ENCODE measurements around the gene DPH3. TPM values are rescaled to one million over a fixed set of nuclear protein-coding genes. Genes with fewer than 3 reads are reported as not detected.

Gene DPH3
- total RNA-seq, 2 experiments from 2014 or later, result 7.3 to 19.0 TPM

- H3K9me3 ChIP-seq (ENCODE audit: low read length), result peaks cover 23% of the 10 kb centered on the region; the same call in 1 of the 2 replicates
- no peak overlapping the region for H2AFZ ChIP-seq (ENCODE audit: low read length)
- POLR2A ChIA-PET, result interaction anchor here (1.1 to 1.2 kb wide), 2 partner anchors 227 to 307 kb away, joined by 3 read pairs; no protein-coding TSS in a partner anchor
- no peaks in the 10 kb centered on the region for H4K20me1 ChIP-seq (ENCODE audit: insufficient read depth, low read length)
- no peak for TF ChIP-seq EZH2phosphoT487 (IDR thresholded peaks at IDR 0.05; ENCODE audit: borderline replicate concordance, low read depth, low read length)
- TF ChIP-seq, protein P1, sequence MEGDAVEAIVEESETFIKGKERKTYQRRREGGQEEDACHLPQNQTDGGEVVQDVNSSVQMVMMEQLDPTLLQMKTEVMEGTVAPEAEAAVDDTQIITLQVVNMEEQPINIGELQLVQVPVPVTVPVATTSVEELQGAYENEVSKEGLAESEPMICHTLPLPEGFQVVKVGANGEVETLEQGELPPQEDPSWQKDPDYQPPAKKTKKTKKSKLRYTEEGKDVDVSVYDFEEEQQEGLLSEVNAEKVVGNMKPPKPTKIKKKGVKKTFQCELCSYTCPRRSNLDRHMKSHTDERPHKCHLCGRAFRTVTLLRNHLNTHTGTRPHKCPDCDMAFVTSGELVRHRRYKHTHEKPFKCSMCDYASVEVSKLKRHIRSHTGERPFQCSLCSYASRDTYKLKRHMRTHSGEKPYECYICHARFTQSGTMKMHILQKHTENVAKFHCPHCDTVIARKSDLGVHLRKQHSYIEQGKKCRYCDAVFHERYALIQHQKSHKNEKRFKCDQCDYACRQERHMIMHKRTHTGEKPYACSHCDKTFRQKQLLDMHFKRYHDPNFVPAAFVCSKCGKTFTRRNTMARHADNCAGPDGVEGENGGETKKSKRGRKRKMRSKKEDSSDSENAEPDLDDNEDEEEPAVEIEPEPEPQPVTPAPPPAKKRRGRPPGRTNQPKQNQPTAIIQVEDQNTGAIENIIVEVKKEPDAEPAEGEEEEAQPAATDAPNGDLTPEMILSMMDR (conservative IDR thresholded peaks at IDR 0.05; ENCODE audit: low read length), result no peak
- no peak for DNase-seq (ENCODE audit: low spot score)
- CTCF ChIA-PET (ENCODE audit: unreplicated experiment), result interaction anchor here (1.0 kb wide), 1 partner anchor 279 kb away, joined by 3 read pairs; no protein-coding TSS in a partner anchor
- no peak overlapping the region for H3K27ac ChIP-seq (ENCODE audit: low read depth, low read length, poor library complexity, severe bottlenecking)
- H3K9me2 ChIP-seq (ENCODE audit: insufficient read depth, low read length), result no peaks in the 10 kb centered on the region
- intact Hi-C loops (cut with micrococcal nuclease; ENCODE audit: unreplicated experiment), result no loop called here
- H3K36me3 ChIP-seq (ENCODE audit: insufficient read depth, low read length), result peaks cover 78% of the 10 kb centered on the region
- no peaks in the 10 kb centered on the region; the same call in 1 of the 2 replicates for H3K79me2 ChIP-seq (ENCODE audit: insufficient read depth, low read depth, low read length)
- no TSS peak for BruUV-seq (replicated peaks)
- no peak overlapping the region for H3K4me3 ChIP-seq (ENCODE audit: low read depth, low read length, poor library complexity, severe bottlenecking)
- H3K4me1 ChIP-seq (ENCODE audit: insufficient read depth, low read length, poor library complexity, severe bottlenecking), result peaks cover 22% of the 10 kb centered on the region
- no peak overlapping the region for H3K4me2 ChIP-seq (ENCODE audit: low read length)
Measured at GRCh38 chr3:16289144-16289889, 24.6 kb upstream of the DPH3 start.

- CTCF ChIA-PET (ENCODE audit: unreplicated experiment), result interaction anchor here (1.0 kb wide), 1 partner anchor 280 kb away, joined by 3 read pairs; no protein-coding TSS in a partner anchor
- BruUV-seq (replicated peaks), result no TSS peak
- DNase-seq (ENCODE audit: low spot score), result no peak
- H2AFZ ChIP-seq (ENCODE audit: low read length), result no peak overlapping the region
- H3K27ac ChIP-seq (ENCODE audit: low read depth, low read length, poor library complexity, severe bottlenecking), result no peak overlapping the region
- peaks cover 20% of the 10 kb centered on the region; the same call in 1 of the 2 replicates for H3K9me3 ChIP-seq (ENCODE audit: low read length)
- intact Hi-C loops (cut with micrococcal nuclease; ENCODE audit: unreplicated experiment), result no loop called here
- POLR2A ChIA-PET, result interaction anchor here (1.1 to 1.2 kb wide), 2 partner anchors 228 to 308 kb away, joined by 3 read pairs; no protein-coding TSS in a partner anchor
- no peaks in the 10 kb centered on the region; the same call in 1 of the 2 replicates for H3K79me2 ChIP-seq (ENCODE audit: insufficient read depth, low read depth, low read length)
- H3K9me2 ChIP-seq (ENCODE audit: insufficient read depth, low read length), result no peaks in the 10 kb centered on the region
- H3K4me1 ChIP-seq (ENCODE audit: insufficient read depth, low read length, poor library complexity, severe bottlenecking), result peaks cover 22% of the 10 kb centered on the region
- H3K36me3 ChIP-seq (ENCODE audit: insufficient read depth, low read length), result peaks cover 72% of the 10 kb centered on the region
- no peak overlapping the region for H3K4me3 ChIP-seq (ENCODE audit: low read depth, low read length, poor library complexity, severe bottlenecking)
- H3K4me2 ChIP-seq (ENCODE audit: low read length), result no peak overlapping the region
- H4K20me1 ChIP-seq (ENCODE audit: insufficient read depth, low read length), result no peaks in the 10 kb centered on the region
- TF ChIP-seq, protein P1 (conservative IDR thresholded peaks at IDR 0.05; ENCODE audit: low read length), result no peak
- TF ChIP-seq EZH2phosphoT487 (IDR thresholded peaks at IDR 0.05; ENCODE audit: borderline replicate concordance, low read depth, low read length), result no peak
Measured at GRCh38 chr3:16288664-16289063, 23.9 kb upstream of the DPH3 start.

Measured in OCI-LY7 (cell line).